ENCODE data around the gene MMP24OS.
"Not testable (repeated sequence)": the region's sequence is repeated elsewhere in the genome, so short reads cannot be mapped to it uniquely, and the experiment has no call there.

MMP24OS gene

DNA sequence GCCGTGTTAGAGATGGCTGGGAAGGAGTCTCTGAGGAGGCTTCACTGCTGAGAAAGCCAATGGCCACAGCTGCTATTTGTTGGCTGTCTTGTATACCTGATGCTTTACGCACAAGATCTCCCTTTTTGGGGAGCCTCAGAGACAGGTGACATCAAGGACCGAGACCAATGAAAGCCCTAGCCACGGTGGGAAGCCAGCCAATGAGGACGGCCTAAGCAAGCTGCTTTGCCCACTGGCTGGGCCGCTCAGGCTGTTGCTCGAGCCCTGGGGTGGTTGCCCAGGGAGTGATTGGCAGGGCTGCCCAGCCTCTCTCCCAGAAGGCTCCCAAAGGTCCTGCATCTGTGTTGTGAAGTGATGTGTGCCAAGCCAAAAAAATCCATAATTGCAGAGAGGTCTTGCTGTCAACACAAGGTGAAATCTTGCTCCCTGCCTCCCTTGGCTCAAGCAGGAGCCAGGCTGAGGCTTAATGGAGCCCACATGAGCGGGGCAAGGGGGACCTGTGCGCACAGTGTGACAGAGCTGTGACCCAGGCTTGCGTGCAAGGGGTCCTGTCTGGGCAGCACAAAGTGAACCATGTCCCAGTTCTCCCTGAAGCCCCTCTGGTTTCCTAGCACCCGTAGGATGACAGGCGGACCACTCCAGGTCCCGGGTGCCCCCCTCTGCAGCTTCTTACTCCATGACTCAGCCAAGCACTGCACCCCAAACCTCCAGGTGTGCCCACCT, 4.3 kb downstream of the MMP24OS start:
- no peak for DNase-seq

DNA sequence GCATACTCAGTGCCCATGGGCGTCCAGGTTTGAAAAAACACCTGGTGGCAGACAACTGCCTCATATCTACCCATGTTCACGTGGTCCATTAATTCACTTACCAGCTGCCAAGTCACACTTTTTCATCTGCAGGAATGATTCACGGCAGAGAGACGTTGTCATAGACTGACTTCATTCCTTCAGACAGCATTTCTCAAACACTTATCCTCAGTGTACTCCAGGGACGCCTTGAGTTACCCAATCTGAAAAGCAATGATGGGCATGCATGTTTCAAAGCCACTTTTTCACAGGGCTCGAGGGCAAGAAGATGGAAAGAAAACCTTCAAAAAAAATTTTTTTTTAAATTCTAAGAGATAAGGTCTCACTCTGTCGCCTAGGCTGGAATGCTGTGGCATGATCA, 6.0 kb downstream of the MMP24OS start:
- no peak for DNase-seq

DNA sequence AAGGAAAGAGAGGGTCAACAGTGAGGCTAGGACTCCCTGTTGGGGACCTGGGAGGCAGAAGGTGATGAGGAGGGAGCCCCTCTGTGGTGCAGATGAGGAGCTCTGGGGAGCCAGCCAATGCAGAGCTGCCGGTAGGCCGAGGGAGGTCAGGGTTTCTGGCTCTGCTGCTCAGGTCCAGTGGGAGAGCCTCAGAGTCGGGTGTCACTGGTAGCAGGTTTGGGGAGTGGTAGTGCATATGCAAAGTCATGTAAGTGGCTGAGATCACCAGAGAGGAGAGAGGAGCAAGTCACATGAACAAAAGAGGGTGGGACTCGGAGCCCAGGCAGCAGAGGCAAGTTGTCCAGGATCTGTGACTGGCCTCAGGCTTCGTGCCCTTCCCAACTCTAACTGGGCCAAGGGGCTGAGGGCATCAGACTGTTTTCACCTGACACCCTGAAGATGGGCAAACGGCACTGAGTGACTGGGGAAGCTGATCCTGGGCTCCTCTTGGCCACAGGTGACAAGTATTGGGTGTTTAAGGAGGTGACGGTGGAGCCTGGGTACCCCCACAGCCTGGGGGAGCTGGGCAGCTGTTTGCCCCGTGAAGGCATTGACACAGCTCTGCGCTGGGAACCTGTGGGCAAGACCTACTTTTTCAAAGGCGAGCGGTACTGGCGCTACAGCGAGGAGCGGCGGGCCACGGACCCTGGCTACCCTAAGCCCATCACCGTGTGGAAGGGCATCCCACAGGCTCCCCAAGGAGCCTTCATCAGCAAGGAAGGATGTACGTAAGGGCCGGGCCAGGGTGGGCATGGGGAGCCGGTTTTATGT, 6.6 kb downstream of the MMP24OS start:
- DNase-seq, result no peak

DNA sequence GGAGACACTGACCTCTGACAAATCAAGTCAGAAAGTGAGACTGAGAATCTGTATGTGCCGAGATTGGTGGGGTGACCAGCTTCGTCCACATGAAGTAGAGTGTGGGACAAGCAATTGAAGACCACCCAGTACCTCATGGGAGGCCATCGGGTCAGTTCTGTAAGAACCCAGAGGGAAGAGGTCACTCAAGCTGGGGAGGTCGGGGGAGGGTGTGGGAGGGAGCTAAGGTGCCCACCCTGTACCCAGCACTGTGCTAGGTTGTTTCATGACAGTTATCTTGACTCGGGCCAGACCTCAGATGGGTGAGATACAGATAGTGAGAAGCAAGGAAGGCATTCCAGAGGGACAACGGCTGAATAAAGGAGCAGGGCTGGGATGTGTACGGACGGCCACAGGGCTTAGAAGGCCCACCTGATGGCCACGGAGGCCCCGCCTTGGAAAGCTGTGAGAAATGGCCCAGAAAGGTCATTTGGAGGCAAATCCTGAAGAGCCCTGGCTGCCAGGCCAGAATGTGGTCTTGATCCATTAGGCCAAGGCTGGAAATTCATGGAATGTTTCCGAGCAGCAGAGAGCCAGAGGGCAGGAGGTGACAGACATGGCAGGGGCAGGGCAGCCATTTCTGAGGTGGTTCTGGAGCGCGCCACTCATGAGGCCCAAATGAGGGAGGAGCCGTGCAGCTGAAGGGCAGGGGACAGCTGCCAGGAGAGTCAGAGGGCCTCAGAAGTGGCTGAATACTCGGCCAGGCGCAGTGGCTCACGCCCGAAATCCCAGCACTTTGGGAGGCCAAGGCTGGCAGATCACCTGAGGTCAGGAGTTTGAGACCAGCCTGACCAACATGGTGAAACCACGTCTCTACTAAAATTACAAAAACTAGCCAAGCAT, 7.7 kb downstream of the MMP24OS start:
- DNase-seq, result no peak

DNA sequence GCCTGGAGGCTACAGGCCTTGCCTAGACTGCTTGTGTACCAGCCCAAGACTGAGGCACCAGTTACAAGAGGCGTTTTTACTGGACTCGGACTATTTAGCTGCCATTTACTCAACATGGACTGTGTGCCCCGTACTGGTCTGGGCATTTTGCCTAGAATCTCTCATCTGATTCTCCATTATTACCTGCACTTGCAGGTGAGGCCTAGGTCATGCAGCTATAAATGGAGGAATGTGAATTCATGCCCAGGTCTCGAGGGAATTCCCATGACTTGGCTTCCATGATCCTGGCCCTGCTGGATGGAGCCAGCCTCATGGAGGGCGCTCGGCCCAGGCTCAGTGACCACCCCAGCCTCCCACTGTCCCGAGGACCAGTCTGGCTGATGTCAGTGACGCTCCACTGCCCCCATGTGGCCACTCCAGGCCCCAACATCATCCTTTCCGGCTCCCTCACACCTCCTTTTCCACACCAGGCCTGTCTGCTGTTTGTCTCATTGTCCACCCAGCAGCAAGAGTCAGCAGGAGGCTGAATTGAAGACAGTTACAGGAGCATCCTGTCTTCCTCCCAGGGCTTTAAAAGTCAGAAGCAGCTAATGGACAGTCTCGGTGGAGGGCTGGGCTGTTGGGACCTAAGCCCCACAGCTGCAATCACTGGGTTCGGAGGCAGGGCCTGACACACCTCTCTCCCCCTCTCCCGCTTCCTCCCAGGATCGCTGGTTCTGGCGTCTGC, 8.7 kb downstream of the MMP24OS start:
- peak; percentile 59 for DNase-seq

DNA sequence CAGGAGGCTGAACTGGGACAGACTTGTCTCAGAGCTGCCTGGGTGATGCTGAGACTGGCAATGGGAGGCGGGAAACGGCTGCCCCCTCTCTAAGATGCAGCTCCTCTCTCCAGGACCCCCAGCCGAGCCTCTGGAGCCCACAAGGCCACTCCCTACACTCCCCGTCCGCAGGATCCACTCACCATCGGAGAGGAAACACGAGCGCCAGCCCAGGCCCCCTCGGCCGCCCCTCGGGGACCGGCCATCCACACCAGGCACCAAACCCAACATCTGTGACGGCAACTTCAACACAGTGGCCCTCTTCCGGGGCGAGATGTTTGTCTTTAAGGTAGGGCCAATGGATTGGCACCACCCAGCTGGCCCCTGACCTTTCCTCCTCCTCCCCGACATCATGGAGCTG, 10.8 kb downstream of the MMP24OS start:
- no peak for DNase-seq

DNA sequence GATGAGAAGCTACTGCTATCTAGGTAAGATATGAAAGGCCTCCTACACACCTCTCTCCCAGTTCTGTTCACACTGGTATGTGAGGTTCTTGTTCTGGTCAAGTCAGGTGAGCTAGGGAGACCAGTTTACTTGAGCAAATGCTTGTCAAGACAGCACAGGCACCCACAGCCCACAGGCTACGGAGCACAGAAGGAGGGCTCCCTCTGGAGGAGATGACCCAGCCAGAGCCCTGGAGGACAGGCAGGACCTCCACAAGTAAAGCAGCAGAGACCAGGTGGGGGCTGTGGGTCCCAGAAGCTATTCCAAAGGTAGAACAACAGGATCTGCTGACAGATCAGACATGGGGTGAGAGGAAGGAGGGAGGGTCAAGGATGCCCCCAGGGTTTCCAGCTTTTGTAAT, 13.2 kb downstream of the MMP24OS start:
- no peak for DNase-seq

DNA sequence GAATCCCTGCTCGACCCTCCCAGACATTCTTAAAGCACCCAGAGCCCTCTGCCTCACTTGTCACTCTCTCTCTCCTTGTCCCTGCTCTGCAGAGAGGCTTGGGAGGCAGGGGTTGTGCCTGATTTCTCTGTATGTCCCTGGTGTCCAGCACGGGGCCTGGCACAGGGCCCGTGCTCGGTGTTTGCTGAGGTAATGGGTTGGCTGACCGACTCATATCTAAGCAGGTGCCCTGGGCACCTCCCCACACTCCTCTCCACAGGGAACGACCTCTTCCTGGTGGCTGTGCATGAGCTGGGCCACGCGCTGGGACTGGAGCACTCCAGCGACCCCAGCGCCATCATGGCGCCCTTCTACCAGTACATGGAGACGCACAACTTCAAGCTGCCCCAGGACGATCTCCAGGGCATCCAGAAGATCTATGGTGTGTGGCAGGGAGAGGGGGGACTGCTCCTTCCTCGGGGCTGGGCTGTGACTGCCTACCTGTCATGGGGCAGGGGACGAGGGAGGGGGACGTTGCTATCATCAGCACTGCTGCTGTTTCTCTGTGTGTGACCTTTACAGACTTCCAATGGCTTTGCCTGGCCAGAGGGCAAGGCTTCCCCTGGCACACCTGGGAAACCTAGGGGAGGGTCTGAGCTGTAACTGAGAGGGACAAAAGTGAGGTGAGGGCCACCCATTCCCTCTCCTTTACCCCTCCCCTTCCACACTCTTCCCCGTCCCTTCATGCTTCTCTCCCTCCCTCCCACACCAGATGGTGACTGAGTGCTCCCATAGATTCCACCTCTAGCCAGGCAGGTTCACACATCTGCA, 14.2 kb downstream of the MMP24OS start:
- no peak for DNase-seq

DNA sequence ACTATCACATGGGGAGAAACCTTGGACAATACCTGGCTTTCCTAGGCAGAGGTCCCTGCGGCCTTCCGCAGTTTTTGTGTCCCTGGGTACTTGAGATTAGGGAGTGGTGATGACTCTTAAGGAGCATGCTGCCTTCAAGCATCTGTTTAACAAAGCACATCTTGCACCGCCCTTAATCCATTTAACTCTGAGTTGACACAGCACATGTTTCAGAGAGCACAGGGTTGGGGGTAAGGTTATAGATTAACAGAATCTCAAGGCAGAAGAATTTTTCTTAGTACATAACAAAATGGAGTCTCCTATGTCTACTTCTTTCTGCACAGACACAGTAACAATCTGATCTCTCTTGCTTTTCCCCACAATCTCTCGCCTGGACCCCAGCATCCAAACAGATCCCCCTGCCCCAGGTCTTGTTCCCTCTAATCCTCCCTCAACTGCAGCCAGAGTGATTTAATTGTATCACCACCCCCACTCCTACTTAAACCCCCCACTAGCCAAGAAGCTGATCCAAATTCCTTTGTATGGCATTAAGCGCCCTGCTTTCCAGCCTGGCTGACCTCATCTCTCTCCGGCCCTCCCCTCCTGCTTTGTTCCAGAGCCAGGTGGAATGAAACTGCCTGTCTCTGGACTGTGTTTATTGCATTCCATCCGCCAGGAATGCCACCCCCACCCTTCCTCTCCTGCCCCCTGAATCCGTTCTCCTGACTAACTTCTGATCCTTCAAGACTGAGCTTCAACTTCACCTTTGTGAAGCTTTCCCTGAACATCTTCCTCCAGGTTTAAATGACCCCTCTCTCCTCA, 15.0 kb downstream of the MMP24OS start:
- not testable (repeated sequence) for DNase-seq

DNA sequence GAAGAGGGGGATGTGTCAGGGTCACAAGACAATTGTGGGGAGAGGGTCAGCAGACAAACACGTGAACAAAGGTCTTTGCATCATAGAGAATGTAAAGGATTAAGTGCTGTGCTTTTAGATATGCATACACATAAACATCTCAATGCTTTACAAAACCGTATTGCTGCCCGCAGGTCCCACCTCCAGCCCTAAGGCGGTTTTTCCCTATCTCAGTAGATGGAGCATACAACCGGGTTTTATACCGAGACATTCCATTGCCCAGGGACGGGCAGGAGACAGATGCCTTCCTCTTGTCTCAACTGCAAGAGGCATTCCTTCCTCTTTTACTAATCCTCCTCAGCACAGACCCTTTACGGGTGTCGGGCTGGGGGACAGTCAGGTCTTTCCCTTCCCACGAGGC, 15.6 kb downstream of the MMP24OS start:
- DNase-seq, result not testable (repeated sequence)

DNA sequence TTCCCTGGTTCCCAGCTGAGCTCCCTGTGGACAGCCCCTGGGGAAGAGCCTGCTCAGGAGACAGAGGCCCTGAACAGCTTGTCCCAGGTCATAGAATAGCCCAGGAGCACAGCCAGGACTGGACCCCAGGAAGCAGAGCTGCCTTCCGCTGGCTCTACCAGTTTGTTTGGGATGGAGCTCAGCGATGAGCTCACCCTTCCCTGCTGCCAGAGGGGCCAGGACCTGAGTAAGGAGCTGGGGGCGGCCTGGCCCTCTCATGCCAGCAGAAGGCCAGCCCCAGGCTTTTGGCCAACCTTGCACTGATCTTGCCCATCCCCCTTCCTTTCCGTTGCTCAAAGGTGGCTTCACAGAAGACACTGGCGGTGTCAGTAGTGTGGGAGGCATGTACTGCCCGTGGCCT, 17.5 kb downstream of the MMP24OS start:
- DNase-seq, result no peak

DNA sequence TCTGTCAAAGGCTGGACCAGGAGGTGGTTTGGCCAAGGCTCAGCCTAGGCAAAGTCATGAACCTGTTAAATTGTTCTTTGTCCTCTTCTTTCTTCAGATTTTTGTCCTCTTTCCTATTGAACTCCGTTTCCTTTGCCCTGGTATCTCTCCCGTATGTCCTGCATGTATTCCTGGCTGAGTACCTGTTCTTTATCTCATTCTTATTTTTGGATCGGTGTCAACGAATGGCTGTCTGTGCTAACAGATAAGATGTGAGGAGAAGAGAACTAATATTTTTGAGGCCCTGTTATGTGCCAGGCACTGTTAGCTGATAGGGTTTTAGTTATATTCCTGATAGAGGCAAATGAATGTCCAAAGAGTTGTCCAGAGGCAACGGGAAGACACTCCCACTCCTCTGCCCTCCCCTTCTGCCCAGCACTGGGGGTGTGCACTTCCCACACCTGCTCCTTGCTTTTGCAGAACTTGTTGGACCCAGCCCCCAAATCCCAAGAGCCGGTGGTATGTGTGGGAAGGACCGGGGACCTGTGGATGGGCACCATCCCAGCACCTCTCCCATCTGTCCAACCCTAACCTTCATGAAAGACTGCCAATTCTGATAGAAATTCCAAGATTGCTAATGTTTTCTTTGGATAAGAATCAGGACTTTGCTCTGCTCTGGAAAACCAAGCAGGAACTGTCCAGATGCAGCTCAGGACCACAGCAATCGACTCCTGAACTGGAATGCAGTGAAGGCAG, 20.6 kb downstream of the MMP24OS start:
- DNase-seq, result no peak

DNA sequence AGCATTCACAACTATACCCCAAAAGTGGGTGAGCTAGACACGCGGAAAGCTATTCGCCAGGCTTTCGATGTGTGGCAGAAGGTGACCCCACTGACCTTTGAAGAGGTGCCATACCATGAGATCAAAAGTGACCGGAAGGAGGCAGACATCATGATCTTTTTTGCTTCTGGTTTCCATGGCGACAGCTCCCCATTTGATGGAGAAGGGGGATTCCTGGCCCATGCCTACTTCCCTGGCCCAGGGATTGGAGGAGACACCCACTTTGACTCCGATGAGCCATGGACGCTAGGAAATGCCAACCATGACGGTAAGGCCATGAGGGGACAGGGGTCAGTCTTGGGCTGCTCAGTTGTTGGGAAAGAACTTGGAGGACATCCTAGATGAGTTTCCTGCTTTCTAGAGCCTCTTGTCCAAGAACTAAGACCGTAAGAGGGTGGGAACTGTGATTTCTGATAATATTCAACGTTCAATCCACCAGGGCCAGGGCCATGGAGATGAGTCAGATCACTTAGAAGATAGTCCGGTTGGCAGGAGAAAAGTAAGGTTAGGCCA, 23.4 kb downstream of the MMP24OS start:
- no peak for DNase-seq

DNA sequence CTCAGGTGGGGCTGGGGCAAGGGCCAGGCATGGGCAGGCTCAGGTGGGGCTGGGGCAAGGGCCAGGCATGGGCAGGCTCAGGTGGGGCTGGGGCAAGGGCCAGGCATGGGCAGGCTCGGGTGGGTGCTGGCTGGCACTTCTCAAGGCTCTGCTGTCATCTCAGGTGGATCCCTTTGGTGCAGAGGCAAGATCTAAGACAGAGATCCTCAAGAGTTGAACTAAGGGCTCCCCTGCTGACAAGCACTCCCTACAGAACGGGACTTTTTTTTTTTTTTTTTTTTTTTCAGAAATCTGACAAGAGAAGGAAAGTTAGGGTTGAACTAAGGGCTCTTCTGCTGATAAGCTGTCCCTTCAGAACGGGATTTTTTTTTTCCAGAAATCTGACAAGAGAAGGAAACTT, 24.9 kb downstream of the MMP24OS start:
- DNase-seq, result no peak

DNA sequence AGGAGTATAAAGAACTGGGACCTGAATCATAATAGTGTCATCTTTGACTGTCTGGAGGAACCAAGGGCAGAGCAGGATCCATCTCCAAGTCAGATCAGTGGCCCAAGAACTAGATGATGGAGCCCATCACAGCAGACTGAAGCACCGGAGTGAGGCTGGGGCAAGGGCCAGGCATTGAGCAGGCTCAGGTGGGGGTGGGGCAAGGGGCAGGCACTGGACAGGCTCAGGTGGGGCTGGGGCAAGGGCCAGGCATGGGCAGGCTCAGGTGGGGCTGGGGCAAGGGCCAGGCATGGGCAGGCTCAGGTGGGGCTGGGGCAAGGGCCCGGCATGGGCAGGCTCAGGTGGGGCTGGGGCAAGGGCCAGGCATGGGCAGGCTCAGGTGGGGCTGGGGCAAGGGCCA, 25.3 kb downstream of the MMP24OS start:
- not testable (repeated sequence) for DNase-seq

DNA sequence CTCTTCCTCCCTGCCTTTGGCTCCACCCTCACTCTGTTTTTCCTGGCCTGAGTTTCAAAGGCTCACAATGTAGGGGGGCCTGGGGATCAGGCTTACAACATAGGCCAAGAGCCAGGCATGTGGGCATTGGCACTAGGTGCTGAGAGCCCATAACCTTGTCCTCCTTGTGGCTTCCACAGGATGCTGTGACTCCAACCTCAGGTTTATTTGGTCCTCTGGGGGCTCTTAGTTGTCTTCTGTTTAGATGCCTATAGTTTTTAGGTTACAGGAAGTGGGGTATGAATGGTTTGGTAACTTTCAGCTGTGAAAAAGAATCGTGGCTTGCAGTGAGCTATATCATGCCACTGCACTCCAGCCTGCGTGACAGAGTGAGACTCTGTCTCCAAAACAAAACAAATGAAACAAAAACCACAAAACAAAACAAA, 25.9 kb downstream of the MMP24OS start:
- DNase-seq, result no peak

DNA sequence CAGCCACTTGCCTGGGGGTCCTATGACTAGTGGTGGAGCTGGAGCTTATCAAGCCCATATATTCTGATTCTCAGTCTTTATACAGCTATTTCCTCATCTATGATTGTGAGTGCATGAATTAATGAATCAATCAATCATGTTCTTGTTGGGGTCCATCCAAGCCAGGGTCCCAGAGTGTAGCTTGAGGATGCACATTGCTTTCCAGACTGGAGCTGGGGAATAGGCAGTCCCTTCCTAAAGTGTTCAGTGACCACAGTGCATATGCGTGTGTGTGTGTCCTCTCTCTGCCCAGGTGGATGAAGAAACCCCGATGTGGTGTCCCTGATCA, 26.3 kb downstream of the MMP24OS start:
- no peak for DNase-seq

DNA sequence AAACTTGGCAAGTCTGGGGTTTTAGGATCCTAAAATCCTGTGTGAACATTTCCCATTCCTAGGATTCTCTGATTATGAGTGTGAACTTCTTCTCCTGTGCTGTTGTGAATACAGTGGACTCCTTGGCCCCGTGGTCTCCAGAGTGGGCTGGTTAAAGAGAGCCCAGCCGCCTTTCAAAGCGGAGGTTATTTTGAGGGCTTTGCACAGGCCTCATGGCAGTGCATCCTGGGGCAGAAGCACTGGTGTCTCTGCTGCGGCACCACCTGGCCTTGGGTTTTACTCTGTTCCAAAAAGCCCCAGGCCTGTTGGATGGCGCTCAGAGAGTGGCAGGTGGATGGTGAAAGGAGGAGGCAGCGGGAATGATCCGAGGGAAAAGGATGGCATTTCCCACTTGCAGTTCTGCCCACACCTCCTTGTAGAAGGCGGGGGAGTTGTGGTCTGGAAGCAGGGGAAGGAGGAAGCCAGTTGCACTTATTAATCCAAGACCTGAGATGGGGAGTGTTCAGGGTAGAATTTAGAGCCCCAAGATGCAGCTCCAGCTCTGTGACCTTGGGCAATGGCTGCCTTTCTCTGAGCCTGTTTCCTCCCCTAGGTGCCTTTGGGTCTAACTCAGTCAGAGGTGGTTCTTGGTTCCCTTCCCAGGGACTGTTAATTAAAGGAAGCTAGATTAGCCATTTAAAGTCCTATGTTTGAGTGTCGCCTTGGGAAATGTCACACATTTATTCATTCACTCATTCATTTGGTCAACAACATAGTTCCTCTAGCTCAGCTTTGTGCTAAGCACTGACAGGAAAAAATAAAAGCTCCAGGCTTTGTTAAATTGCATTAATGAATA, 29.1 kb downstream of the MMP24OS start:
- no peak for DNase-seq

DNA sequence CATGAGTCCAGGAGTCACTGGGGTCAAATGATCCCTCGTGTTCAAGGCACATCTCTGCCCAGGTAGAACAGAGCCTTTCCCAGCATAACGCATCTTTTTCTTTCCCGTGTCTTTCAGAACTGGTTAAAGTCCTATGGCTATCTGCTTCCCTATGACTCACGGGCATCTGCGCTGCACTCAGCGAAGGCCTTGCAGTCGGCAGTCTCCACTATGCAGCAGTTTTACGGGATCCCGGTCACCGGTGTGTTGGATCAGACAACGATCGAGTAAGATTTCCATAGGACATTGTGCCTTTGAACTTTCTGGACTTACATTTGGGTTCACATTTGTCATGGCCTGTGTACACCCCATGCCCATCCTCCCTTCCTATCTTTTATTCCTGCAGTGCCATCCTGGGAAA, 31.2 kb downstream of the MMP24OS start:
- no peak for DNase-seq

Measured in suppressor macrophage treated with lipopolysaccharide for 4 hours (primary cell).